ENCODE measurements around the gene GRID1. TPM values are rescaled to one million over a fixed set of nuclear protein-coding genes. Genes with fewer than 3 reads are reported as not detected.
A peak's percentile ranks its signal among the peaks of the same experiment; 100 is the strongest.

The GRID1 gene
- total and polyA plus RNA-seq, 9 of the 15 experiments (the other 6 are each of a cell fraction or from before 2014, with no cell fraction given) = 0.01 to 7.2 (median 1.2) TPM

DNA sequence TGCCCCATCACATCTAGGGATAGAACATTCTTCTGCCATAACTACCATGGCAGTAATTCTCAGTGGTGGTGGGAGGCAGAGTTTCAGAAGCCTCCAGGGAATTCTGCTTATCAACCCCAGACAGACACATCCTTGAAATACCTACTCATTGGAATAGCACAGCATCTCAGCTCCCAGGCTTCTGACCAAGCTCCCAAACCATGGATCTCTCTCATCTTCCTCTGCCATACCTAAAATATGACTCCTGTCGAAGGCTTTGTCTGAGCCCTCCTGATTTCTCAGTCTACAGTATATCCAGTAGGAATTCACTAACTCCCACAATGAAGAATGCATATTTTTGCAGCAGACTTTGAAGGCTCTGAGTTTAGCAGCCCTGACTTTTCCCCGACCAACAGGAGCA is 687.5 kb downstream of the GRID1 start (continued):
- no peak for TF ChIP-seq KLF10 (CRISPR knock-in tag; IDR thresholded peaks at IDR 0.05)
- TF ChIP-seq SMARCA5 (IDR thresholded peaks at IDR 0.05) = no peak

DNA sequence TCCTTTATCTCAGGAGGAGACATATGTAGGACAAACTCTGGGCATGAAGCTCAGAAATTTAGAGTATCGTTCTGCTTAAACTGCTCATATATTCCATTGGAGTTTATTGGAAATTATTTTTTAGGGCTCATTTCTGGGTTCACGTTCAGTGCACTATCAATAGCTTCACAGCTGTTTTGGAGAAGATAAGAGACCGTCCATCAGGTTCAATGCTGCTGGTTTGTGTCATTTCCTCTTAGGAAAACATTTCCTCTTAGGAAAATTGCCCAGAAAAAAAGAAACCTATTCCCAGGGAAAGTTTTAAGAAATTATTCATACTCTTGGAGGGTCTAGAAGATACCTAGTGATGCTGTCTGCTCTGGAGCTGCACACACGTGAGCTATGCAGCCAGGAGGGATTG is 691.7 kb downstream of the GRID1 start:
- no TSS peak for BruUV-seq (replicated peaks)
- no peak for TF ChIP-seq ZFP36 (IDR thresholded peaks at IDR 0.05; ENCODE audit: low read depth, low read length, partially characterized antibody)
- TF ChIP-seq STAT5A (IDR thresholded peaks at IDR 0.05; ENCODE audit: borderline replicate concordance, low read length) = no peak
- TF ChIP-seq, protein P1, sequence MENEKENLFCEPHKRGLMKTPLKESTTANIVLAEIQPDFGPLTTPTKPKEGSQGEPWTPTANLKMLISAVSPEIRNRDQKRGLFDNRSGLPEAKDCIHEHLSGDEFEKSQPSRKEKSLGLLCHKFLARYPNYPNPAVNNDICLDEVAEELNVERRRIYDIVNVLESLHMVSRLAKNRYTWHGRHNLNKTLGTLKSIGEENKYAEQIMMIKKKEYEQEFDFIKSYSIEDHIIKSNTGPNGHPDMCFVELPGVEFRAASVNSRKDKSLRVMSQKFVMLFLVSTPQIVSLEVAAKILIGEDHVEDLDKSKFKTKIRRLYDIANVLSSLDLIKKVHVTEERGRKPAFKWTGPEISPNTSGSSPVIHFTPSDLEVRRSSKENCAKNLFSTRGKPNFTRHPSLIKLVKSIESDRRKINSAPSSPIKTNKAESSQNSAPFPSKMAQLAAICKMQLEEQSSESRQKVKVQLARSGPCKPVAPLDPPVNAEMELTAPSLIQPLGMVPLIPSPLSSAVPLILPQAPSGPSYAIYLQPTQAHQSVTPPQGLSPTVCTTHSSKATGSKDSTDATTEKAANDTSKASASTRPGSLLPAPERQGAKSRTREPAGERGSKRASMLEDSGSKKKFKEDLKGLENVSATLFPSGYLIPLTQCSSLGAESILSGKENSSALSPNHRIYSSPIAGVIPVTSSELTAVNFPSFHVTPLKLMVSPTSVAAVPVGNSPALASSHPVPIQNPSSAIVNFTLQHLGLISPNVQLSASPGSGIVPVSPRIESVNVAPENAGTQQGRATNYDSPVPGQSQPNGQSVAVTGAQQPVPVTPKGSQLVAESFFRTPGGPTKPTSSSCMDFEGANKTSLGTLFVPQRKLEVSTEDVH (IDR thresholded peaks at IDR 0.05; ENCODE audit: low read depth, partially characterized antibody) = no peak
- TF ChIP-seq TCFL5 (CRISPR knock-in tag; conservative IDR thresholded peaks at IDR 0.05) = no peak
- no peak for TF ChIP-seq CBX3 (IDR thresholded peaks at IDR 0.05; ENCODE audit: borderline replicate concordance in 1 of 2, low read length in 2 of 2)
- TF ChIP-seq, protein P2, sequence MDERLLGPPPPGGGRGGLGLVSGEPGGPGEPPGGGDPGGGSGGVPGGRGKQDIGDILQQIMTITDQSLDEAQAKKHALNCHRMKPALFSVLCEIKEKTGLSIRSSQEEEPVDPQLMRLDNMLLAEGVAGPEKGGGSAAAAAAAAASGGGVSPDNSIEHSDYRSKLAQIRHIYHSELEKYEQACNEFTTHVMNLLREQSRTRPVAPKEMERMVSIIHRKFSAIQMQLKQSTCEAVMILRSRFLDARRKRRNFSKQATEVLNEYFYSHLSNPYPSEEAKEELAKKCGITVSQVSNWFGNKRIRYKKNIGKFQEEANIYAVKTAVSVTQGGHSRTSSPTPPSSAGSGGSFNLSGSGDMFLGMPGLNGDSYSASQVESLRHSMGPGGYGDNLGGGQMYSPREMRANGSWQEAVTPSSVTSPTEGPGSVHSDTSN (CRISPR knock-in tag; IDR thresholded peaks at IDR 0.05; ENCODE audit: low read depth) = no peak
- TF ChIP-seq, protein P2 (tag; conservative IDR thresholded peaks at IDR 0.05; ENCODE audit: low read depth) = no peak
- no peak for TF ChIP-seq SRF (CRISPR knock-in tag; IDR thresholded peaks at IDR 0.05)
- TF ChIP-seq PHTF2 (CRISPR knock-in tag; IDR thresholded peaks at IDR 0.05) = no peak
- no peak for TF ChIP-seq NR2C1 (IDR thresholded peaks at IDR 0.05)
- TF ChIP-seq NR2C1 (tag; IDR thresholded peaks at IDR 0.05) = no peak
- TF ChIP-seq ZNF124 (CRISPR knock-in tag; IDR thresholded peaks at IDR 0.05) = no peak
- TF ChIP-seq ZNF780A (CRISPR knock-in tag; IDR thresholded peaks at IDR 0.05) = no peak
- TF ChIP-seq ZNF347 (CRISPR knock-in tag; IDR thresholded peaks at IDR 0.05; ENCODE audit: low read depth) = no peak
- TF ChIP-seq, protein P3, sequence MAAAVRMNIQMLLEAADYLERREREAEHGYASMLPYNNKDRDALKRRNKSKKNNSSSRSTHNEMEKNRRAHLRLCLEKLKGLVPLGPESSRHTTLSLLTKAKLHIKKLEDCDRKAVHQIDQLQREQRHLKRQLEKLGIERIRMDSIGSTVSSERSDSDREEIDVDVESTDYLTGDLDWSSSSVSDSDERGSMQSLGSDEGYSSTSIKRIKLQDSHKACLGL (CRISPR knock-in tag; IDR thresholded peaks at IDR 0.05; ENCODE audit: borderline replicate concordance, poor library complexity, severe bottlenecking) = no peak
- no peak for TF ChIP-seq PTTG1 (tag; IDR thresholded peaks at IDR 0.05; ENCODE audit: low read depth)

More for the DNA sequence above, 691.7 kb downstream of the GRID1 start:
- Histone ChIP-seq H3K4me2 (ENCODE audit: insufficient read depth, low read length) (0 out of 2 replicates have a peak overlapping the region, but pooled peaks have one; percentile 14), H3K9me1 (ENCODE audit: control insufficient read depth, insufficient read depth, low read length) (no peaks in the 10 kb centered on the region), H2AFZ (ENCODE audit: low read depth, low read length) (no peak overlapping the region), H3K36me3 (ENCODE audit: control insufficient read depth, insufficient read depth, low read length) (no peaks in the 10 kb centered on the region), H3K4me3 (no peak overlapping the region), H4K20me1 (replicated peaks; ENCODE audit: control insufficient read depth, insufficient read depth, low read length) (no peaks in the 10 kb centered on the region), H3K9me3 (replicated peaks; ENCODE audit: control insufficient read depth, insufficient read depth, low read depth, low read length) (no peaks in the 10 kb centered on the region), H3K9ac (ENCODE audit: insufficient read depth in 1 of 2, low read depth in 2 of 2, low read length in 2 of 2) (no peak overlapping the region), H3K79me2 (ENCODE audit: control insufficient read depth, insufficient read depth, low read length) (no peaks in the 10 kb centered on the region), H3K27ac (ENCODE audit: extremely low read depth, low read depth, low read length) (no peak overlapping the region), H3K27me3 (ENCODE audit: control insufficient read depth in 2 of 2, insufficient read depth in 2 of 2, low read length in 2 of 2) (no peaks in the 10 kb centered on the region), H3K4me1 (replicated peaks in 1 of 2; ENCODE audit: control insufficient read depth in 2 of 2, insufficient read depth in 2 of 2, low read length in 2 of 2) (peaks cover 0 to 2% of the 10 kb centered on the region in 2 experiments; a peak in 1 of 5 replicates)
- ATAC-seq (no peak), DNase-seq (ENCODE audit: extremely low read depth in 1 of 4, low spot score in 3 of 4) (no peak), FAIRE-seq (no peak)
- intact Hi-C loops (cut with micrococcal nuclease) (no loop called here), in situ Hi-C loops (cut with MboI) (no loop called here)
- CTCF ChIA-PET (ENCODE audit: low intra/inter-chr PET ratio) = no interaction called here
- POLR2A ChIA-PET = no interaction called here
- 6% methylated on average over 4 of the region's 4 CpGs for WGBS (ENCODE audit: insufficient coverage, low coverage, missing lambda C conversion rate)
